RWPE1 (cell line): ENCODE results near the gene PIN1.

Experiments
- CTCF ChIA-PET: fragments of 350-600 bp; sonication (Branson Sonifier 250); formaldehyde crosslinking; extraction: SDS; loops from one replicate; lab custom pipeline; 2021; lab: Yijun Ruan, JAX
- POLR2A ChIA-PET: fragments of 400-600 bp; formaldehyde crosslinking; extraction: SDS; loops from one replicate; lab custom pipeline; 2020; ENCODE audit warnings: antibody characterized with exemption; ENCODE audit not compliant: low non-redundant PET; lab: Yijun Ruan, JAX
- DNase-seq: peaks from one replicate; pipeline ENCODE4 v3.0.0; 2012; ENCODE audit warnings: low spot score
- H3K27ac ChIP-seq: fragments of 450-650 bp; 2 replicates; pipeline ENCODE4 v1.5.1; 2017
- TF ChIP-seq, protein P1 (sequence below): fragments of 450-650 bp; conservative IDR thresholded peaks from 2 replicates; pipeline ENCODE4 v1.5.1; 2017; ENCODE audit warnings: low read depth, mild to moderate bottlenecking

Gene PIN1

DNA sequence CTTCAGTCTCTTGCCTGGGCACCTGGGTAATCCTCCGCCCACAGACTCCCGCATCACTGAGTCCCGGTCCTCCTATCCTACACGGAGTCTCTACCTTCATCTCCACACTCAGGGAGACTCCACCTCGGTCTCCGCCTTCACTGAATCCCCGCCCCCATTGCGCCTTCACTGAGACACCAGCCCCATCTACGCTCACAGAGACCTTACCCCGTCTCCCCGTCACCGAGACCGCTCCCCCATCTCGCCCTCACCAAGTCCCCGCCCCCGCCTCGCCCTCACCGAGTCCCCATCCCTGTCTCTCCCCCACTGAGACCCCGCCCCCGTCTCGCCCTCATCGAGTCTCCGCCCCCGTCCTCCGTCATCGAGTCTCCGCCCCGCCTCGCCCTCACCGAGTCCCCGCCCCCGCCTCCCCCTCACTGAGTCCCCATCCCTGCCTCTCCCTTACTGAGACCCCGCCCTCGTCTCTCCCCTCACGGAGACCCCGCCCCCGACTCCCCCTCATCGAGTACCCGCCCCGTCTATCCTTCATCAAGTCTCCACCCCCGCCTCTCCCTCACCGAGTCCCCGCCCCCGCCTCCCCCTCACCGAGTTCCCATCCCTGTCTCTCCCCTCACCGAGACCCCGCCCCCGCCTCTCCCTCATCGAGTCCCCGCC is 43.4 kb upstream of the PIN1 start:
- CTCF ChIA-PET, result no interaction called here

GRCh38 chr19:9792206-9793070 is 42.7 kb upstream of the PIN1 start:
- TF ChIP-seq, protein P1, sequence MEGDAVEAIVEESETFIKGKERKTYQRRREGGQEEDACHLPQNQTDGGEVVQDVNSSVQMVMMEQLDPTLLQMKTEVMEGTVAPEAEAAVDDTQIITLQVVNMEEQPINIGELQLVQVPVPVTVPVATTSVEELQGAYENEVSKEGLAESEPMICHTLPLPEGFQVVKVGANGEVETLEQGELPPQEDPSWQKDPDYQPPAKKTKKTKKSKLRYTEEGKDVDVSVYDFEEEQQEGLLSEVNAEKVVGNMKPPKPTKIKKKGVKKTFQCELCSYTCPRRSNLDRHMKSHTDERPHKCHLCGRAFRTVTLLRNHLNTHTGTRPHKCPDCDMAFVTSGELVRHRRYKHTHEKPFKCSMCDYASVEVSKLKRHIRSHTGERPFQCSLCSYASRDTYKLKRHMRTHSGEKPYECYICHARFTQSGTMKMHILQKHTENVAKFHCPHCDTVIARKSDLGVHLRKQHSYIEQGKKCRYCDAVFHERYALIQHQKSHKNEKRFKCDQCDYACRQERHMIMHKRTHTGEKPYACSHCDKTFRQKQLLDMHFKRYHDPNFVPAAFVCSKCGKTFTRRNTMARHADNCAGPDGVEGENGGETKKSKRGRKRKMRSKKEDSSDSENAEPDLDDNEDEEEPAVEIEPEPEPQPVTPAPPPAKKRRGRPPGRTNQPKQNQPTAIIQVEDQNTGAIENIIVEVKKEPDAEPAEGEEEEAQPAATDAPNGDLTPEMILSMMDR, result no peak
- DNase-seq, result peak; percentile 85
- ChIA-PET CTCF (no interaction called here), POLR2A (no interaction called here)
- peak overlapping the region; percentile 80 for H3K27ac ChIP-seq

More for the DNA sequence above, 43.4 kb upstream of the PIN1 start:
- POLR2A ChIA-PET, result no interaction called here
- H3K27ac ChIP-seq, result peak overlapping the region; percentile 80
- TF ChIP-seq, protein P1, result no peak
- peak; percentile 94 for DNase-seq

GRCh38 chr19:9793071-9793591 is 42.0 kb upstream of the PIN1 start:
- DNase-seq, result no peak
- POLR2A ChIA-PET, result no interaction called here
- H3K27ac ChIP-seq, result peak overlapping the region; percentile 80
- CTCF ChIA-PET, result interaction anchor here (0.7 kb wide), 1 partner anchor 1615 kb away, joined by 4 read pairs; no protein-coding TSS in a partner anchor
- TF ChIP-seq, protein P1, result no peak

DNA sequence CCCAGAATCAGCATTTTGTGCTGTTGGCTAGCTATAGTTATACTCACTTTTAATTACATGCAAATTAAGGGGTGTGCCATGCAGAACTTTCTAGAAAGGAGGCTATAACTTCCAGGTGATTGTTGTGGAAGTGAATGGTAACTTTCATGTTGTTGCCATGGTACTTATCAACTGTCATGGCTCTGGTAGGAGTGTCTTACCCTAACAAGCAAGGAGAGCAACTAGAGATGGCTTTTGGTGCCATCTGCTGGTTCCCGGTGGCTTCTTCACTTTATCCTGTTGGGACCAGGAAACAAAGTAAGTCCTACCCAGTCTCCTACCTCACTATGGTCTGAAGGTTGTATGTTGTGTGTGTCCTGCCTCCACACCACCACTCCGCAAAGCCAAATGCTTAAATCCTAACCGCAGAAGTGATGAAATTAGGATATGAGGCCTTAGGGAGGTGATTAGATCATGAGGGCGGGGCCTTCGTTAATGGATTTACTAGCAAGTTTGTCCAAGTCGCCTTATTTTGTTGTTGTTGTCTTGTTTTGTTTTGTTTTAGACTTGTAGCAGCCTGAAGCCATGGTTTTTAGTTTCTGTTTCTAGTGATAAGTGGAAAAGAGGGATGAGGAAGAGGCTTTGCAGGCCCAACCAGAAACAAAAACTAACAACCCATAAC is 38.9 kb upstream of the PIN1 start:
- H3K27ac ChIP-seq, result no peak overlapping the region
- TF ChIP-seq, protein P1, result peak; percentile 80
- CTCF ChIA-PET, result interaction anchor here (0.6 to 0.9 kb wide), 3 partner anchors 10 to 210 kb away, joined by 4 to 5 read pairs (median 4); no protein-coding TSS in a partner anchor
- POLR2A ChIA-PET, result interaction anchor here (0.6 kb wide), 1 partner anchor 1351 kb away, joined by 6 read pairs; the partner anchor contains the start of gene HNRNPM
- peak; percentile 65 for DNase-seq

- no peak overlapping the region for H3K27ac ChIP-seq
- DNase-seq, result no peak
- TF ChIP-seq, protein P1, result no peak
- ChIA-PET POLR2A (interaction anchor here (1.0 kb wide), 1 partner anchor 10 kb away, joined by 3 read pairs; no protein-coding TSS in a partner anchor), CTCF (no interaction called here)
Observed at GRCh38 chr19:9797871-9798270, 37.2 kb upstream of the PIN1 start.

- no peak overlapping the region for H3K27ac ChIP-seq
- CTCF ChIA-PET, result interaction anchor here (0.6 kb wide), 1 partner anchor 680 kb away, joined by 4 read pairs; no protein-coding TSS in a partner anchor
- POLR2A ChIA-PET, result interaction anchor here (0.6 kb wide), 1 partner anchor 15 kb away, joined by 6 read pairs; no protein-coding TSS in a partner anchor
- TF ChIP-seq, protein P1, result no peak
- DNase-seq, result no peak
Observed at GRCh38 chr19:9799162-9799561, 36.0 kb upstream of the PIN1 start.
